DMS 273 (cell line): ENCODE measurements around the gene BSG.
"Not testable (repeated sequence)": the region's sequence is repeated elsewhere in the genome, so short reads cannot be mapped to it uniquely, and the experiment has no call there.

Experiments used
- DNase-seq: peaks from one replicate; lab custom pipeline; 2025; ENCODE audit not compliant: unreplicated experiment; lab: John Stamatoyannopoulos, UW

The BSG gene

DNA sequence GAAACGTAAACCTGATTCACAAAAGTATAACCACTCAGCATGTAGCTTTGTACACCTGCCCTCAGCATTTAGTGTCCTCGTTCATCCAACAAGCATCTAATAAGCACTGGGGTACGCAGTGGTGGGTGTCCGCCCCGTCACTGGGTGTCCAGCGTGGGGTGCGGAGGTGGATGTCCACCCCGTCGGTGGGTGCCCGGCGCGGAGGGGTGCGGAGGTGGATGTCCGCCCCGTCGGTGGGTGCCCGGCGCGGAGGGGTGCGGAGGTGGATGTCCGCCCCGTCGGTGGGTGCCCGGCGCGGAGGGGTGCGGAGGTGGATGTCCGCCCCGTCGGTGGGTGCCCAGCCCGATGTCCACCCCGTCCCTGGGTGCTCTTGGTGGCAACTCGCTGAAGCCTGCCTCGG lies 12.8 kb downstream of the BSG start:
- not testable (repeated sequence) for DNase-seq

DNA sequence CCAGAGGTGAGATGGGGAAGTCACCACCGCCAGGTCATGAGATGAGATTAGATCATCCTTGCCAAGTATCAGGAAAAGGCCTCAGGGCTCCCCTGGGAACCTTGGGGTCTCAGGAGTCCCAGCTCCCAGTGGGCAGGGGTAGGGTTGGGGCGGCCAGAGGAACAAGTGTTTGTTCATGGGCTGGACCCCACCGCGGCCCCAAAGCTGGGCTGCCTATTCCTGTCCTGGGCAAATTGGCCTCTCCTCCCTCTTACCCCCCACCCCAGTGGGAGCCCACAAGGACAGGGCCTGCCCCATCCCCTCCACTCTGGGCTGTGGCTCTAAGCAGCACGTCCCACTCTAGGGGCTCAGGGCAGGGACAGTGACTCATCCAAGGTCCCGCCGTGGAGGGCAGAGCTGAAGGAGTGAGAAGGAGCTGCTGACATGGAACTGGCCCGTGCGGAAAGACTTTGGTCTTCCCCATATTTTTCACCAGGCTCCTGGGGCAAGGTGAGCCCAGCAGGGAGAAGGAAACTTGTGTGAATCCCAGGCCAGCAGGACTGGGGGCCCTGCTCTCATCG lies 13.2 kb downstream of the BSG start:
- no peak for DNase-seq

DNA sequence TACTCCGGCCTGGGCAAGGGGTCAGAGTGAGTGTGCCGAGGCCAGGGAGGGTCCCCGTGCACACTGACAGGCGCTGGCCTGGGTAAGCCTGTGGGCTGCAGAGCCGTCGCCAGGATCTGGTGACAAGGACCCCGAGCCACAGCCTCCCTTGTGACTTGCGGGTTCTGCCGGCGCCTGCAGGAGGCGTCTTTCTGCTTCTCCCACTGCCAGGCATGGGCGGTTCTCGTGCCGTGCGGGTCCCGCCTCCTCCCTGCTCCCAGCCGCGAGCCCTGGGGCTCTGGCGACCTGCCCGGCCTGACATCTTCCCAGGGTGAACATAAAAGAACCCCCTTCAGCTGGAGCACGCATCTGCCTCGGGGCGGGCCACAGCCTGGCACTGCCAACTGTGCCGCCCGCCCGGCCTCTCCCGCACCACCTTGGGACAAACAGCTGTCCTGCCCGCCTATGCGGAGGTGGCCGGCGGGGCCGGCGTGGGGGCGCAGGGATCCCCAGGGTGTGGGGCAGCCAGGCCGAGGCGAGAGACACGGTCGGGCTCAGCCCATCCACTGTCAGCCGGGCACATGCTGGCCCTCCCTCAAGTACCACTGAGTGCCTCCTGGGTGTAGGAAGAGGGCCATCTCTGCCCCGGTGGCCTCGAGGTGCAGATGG lies 15.8 kb downstream of the BSG start:
- peak; percentile 99 for DNase-seq

DNA sequence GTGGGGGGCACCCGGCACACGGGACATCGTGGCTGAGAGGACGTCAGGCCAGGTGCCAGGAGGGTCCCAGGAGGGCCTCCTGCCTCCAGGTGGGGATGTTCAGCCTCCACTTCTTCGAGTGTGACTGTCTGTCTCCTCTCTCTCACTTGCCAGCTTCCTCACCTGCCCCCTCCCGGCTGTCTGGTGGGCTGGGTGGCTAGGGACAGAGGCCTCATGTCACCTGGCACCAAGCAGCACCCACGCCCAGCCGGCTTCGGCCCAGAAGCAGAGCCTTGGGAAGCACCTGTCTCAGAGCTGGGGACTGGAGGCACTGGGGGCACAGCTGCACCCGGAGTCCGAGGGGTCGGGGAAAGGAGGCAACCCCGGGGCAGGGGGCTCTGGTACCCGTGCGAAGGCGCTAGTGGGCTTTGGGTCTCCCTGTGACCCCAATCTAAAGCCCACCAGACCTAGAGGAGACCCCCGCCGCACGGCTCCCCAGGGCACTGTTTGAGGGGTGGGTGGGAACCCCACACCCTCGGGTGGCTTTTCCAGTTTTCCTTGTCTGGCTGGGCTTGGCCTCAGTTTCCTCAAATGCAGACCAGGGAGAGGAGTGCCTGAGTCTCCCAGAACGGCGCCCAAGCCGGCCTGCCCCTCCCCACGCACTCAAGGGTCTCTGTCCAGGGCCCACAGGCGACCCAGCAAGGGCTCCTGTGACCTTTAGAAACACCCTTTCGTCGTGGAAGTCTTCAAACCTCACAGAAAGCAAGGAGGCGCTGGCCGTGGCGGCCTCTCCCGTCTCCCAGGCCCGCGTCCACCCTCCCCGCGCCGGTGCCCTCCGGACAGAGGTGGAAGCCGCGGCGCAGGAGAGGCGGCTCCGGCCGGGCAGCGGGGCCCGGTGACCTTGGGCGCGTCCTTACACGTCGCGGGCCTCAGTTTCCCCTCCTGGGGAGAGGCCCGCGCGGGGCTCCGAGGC lies 16.6 kb downstream of the BSG start:
- DNase-seq, result peak; percentile 77

DNA sequence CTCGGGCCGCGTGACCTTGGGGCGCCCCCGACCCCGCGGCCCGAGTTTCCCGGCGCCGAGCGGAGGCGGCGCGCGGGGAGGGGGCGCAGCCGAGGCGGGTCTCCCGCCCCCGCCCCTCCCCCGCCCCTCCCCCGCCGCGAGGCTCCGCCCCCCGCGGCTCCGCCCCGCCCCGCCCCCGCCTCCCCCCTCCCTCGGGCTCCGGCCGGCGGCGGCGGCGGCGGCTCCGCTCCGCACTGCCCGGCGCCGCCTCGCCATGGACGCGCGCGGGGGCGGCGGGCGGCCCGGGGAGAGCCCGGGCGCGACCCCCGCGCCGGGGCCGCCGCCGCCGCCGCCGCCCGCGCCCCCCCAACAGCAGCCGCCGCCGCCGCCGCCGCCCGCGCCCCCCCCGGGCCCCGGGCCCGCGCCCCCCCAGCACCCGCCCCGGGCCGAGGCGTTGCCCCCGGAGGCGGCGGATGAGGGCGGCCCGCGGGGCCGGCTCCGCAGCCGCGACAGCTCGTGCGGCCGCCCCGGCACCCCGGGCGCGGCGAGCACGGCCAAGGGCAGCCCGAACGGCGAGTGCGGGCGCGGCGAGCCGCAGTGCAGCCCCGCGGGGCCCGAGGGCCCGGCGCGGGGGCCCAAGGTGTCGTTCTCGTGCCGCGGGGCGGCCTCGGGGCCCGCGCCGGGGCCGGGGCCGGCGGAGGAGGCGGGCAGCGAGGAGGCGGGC lies 17.4 kb downstream of the BSG start, which contains the start of gene HCN2:
Gene HCN2 (plus strand): TSS at position 189 of the 703 bp plus-strand sequence. CDS start 65 bp downstream, at position 254.
- peak; percentile 55 for DNase-seq

DNA sequence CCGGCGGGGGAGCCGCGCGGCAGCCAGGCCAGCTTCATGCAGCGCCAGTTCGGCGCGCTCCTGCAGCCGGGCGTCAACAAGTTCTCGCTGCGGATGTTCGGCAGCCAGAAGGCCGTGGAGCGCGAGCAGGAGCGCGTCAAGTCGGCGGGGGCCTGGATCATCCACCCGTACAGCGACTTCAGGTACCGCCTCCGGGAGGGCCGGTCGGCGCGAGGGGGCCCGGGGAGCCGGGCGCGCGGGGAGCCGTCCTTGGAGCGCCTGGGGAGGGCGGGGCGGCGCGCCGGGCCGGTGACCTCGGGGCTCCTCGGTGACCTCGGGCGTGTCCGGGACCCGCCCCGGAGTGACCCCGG lies 18.0 kb downstream of the BSG start:
- peak; percentile 81 for DNase-seq

DNA sequence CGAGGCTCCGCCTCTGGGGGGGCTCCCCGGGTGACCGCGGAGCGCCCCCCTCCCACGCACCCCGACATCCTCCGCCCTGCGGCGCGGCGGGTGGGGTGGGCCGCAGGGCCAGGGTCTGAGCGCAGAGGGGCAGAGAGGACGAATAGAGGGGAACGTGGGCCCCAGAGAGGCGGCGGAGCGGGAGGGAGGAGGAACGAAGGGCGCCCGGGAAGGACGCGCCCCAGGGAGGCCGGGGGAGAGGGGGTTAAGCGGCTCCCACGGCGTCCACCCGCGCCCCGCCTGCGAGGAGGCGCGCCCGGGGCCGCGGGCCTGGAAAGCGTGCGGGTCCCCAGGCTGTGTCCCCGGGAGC lies 18.3 kb downstream of the BSG start:
- no peak for DNase-seq

DNA sequence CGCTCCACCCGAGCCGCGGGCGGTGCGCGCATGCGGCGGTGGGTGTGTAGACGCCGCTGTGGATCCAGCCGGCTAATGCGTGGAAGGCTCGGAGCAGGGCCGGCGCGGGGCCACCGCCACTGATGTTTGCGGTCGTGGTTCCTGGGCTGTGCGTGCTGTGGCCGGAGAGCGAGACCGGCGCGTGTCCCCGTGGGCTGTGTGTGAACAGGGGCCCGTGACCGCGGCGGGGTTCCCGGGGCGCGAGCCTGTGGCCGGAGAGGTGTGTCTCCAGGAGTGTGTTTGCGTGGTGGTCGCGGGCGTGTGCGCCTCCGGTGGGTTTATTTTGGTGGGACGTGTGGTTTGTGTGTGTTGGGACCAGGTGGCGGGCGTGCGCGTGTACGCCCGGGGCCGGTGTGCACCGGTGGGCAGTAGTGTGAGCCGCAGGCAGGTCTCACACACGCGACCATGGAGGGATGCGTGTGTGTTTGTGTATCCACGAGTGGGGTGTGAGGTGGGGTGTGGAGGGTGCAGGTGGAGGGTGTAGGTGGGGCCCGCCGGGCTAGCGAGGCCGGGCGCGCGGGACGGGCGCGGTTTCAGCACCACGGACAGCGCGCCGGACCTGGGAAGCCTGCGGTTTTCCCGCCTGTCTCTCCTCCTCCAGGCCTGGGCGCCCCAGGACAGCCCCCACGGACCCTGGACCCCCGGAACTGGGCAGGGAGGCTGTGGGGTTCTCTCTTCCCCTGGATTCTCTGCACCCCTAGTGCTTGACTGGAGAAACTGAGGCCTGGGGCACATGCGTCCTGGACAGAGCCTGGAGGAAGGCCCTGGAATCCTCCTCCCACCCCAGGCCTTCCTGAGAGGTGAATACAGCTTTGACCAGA lies 18.9 kb downstream of the BSG start:
- no peak for DNase-seq

DNA sequence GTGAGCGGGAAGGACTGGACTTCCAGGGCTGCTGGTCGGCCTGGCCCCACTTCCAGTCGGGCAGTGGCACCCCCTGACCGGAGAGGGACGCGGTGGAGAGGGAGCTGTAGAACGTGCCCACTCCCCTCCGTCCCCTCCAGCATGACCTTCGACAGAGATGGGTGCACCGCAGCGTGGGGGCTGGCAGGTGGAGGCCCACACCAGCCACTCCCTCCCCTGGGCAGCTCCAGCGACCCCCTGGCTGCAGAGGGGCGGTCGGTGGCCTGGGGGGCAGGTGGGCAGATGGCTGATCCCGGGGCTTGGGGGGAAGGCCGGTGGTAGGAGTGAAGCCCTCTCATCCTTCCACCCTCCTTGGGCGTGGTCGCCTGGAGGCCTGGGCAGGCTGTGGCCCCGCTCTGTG lies 19.7 kb downstream of the BSG start:
- no peak for DNase-seq

DNA sequence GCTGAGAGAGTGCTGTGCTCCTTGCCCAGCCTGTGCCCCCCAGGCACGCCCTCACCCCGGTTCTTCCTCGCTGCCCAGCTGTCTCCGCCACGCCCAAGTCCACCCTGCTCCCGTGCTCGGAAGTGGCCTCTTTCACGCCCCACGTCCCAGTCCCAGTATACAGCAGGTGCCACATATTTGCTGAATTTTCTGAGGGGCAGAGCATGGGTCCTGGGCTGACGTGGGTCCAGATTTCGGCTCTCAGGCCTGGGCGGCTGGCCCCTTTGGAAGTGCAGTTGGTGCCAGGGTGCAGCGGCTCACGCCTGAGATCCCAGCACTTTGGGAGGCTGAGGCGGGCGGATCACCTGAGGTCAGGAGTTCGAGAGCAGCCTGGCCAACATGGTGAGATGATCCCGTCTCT lies 20.7 kb downstream of the BSG start:
- no peak for DNase-seq

DNA sequence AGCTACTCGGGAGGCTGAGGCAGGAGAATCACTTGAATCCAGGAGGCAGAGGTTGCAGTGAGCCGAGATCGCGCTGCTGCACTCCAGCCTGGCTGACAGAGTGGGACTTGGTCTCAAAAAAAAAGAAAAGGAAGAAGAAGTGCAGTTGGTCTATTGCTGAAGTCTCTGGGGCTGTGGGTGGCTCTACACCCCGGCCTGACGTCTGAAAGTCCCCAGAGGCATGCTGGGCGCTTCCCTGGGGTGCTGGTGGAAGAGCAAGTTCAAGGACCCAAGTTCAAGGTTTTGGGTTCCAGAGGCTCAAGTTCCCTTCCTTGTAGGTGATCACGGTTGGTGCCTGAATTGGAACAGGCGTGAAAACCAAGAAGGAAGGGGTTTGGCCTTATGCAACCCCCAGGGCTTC lies 21.1 kb downstream of the BSG start:
- DNase-seq, result no peak

DNA sequence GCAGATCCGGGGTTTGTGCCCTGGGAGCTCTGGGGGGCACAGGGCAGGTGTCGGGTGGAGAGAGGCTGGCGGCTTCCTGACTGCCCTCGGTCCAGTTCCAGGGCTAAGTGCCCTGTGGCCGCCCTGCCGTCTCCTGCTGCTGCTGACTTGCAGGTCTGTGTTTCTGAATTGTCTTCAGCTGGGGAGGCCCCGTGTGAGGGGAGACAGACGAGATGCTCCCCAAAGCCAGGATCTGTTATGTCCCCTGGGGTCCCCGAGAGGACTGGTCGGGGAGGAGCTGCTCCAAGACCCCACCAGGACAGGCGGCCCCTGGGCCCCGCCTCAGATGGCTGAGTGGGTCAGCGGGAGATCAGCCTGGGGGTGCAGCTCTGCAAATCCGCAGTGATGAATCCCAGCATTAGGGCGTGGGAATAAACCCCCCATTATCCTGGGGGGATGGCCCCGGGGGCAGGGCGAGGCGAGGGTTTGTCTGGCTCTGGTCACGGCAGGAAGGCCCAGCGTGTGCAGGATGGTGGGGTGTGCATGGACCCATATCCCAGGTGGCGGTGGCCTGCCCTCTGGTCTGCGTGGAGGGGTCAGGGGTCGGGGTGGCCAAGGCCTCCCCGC lies 22.0 kb downstream of the BSG start:
- no peak for DNase-seq

DNA sequence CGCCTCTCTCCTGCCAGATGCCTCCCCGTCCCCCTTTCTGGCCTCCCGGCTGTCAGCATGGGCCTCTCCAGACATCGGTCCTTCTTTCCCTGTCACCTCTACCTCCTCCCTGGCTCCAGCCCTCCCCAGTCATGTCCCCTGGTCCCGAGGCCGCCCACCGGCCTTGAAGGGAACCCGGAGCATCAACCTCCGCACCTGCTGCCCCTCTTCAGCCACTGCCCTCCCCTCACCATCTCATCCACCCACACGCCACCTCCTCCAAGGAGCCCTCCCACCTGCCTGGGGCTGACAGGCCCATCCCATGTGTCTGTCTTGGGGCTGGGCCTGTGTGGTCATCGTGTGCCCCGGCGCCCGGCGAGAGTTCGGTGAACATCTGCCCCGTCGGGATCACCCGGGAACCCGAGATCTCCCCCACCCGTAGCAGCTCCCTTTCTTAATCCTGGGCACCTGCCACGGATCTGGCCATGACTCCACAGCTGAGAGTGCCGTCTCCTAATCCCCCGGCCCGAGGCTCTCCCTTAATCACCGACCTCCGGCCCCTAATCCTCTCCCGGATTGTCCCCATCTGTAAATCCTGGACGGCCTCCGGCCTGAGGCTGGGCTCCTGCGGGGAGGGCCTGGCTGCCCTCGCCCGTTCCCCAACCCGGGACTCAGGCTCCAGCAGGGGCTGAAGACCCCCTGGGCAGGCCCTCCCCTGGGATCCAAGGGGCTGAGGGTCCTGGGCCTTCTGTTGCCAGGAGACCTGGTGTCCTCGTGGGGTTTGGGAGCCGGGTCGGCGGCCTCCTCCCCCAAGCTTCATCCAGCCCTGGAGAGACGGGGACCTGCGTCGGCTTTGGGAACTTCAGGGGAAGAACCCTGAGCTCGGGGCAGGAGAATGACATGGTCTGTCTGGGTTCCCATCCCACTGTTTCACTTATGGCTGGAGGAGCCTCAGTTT lies 23.2 kb downstream of the BSG start:
- no peak for DNase-seq

DNA sequence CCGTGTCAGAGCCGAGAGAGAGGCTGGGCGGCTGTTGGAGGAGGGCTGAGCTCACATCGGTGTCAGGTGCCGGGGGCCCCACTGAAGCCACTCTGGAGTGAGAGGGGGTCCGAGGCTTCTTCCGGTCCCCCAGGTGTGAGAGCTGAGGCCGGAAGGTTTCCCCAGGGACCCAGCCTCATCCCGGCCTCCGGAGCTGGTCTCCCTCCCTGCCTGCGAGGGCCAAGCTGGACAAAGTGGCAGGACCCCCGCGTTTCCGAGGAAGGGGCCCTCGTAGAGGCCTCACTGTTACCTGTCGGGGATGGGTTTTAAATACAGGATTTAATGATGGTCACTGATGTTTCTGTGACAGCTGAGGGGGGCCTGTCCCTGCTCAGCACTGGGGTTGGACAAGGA lies 23.9 kb downstream of the BSG start:
- no peak for DNase-seq

DNA sequence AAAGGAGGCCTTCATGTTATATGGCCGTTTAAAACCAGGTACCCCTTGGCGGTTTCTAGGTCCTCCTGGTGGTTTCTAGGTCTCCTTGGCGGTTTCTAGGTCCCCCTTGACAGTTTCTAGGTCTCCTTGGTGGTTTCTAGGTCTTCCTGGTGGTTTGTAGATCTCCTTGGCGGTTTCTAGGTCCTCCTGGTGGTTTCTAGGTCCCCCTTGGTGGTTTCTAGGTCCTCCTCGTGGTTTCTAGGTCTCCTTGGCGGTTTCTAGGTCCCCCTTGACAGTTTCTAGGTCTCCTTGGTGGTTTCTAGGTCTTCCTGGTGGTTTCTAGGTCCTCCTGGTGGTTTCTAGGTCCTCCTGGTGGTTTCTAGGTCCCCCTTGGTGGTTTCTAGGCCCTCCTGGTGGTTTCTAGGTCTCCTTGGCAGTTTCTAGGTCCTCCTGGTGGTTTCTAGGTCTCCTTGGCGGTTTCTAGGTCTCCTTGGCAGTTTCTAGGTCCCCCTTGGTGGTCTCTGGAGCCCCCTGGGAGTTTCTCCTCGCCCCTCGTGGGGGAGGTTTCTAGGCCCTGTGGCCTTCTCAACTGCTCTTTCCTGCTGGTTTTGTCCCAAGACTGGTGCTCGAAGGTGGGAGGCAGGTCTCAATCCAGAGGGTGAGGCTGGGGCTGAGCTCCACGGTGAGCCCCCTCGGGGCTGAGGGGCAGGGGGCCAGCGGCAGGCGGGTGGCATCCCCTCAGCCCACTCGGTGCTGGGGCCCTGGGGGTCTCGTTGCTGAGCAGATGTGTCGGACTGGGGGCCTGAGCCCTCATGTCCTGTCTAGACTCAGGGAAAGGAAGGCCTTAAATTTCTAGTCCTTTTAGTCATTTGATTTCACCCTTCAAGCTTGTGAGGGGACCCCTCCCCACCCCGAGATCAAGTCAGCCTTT lies 25.3 kb downstream of the BSG start:
- no peak for DNase-seq

DNA sequence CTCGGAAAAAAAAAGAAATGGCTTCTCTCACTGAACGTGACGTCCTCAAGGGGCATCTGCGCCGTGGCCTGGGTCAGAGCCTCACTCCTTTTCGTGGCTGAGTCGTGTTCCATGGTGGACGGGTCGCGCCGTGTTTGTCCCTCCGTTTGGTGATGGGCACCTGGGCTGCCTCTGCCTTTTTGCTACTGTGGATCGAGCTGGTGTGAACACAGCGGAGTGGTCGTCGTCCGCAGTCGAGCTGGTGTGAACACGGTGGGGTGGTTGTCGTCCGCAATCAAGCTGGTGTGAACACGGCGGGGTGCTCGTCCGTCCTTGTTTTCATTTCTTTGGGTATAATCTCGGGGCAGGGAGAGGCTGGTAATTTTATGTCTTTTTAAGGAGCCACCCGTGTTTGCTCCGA lies 28.9 kb downstream of the BSG start:
- no peak for DNase-seq

DNA sequence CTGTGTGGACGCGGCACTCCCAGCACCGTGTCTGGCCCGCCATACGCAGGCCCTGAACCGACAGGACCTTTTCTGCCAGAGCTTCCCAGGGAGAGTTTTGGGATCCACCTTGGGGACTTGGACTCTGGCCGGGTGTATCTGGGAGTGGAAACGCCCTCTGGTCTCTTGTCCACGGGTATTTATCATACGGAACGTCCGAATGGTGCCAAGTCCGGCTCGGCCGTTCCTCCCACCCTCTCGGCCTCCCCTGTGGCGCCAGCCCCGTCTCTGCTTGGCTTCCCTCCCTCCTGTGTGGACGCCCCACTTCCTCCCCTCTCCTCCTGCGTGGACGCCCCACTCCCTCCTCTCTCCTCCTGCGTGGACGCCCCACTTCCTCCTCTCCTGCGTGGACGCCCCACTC lies 29.4 kb downstream of the BSG start:
- no peak for DNase-seq
